Thoracic aorta (tissue), 2 donors: ENCODE measurements around the gene BMP8B. TPM values are rescaled to one million over a fixed set of nuclear protein-coding genes. Genes with fewer than 3 reads are reported as not detected.
"Not testable (repeated sequence)": the region's sequence is repeated elsewhere in the genome, so short reads cannot be mapped to it uniquely, and the experiment has no call there.

Experiments used
- ATAC-seq: fragments of 150-250 bp; one replicate; pipeline ENCODE4 v1.8.0; 2017; ENCODE audit warnings: low read depth; ENCODE audit not compliant: insufficient number of reproducible peaks, low FRiP score
- DNase-seq: peaks from one replicate; pipeline ENCODE4 v3.0.0-alpha.2; 2020; ENCODE audit warnings: low spot score
- H3K27ac ChIP-seq, 2 donors: fragments of 200-600 bp; sonication (generic); 1 replicate in 1 of 2; 2 replicates in 1 of 2; pipeline ENCODE4 v1.5.1; 2016; ENCODE audit warnings: mild to moderate bottlenecking in 2 of 2, moderate library complexity in 2 of 2
- H3K27me3 ChIP-seq: fragments of 200-600 bp; sonication (generic); replicated peaks from 2 replicates; pipeline ENCODE4 v1.6.0; 2016; ENCODE audit warnings: mild to moderate bottlenecking; ENCODE audit not compliant: insufficient read depth
- H3K36me3 ChIP-seq: fragments of 200-600 bp; sonication (generic); one replicate; pipeline ENCODE4 v1.5.1; 2016
- H3K4me1 ChIP-seq, 2 donors: fragments of 200-600 bp; sonication (generic); 1 replicate in 1 of 2; 2 replicates in 1 of 2; pipeline versions ENCODE4 v1.5.1 to v1.6.0; 2016; ENCODE audit warnings: low read depth in 2 of 2, mild to moderate bottlenecking in 1 of 2; ENCODE audit not compliant: control insufficient read depth in 1 of 2
- H3K4me3 ChIP-seq: fragments of 200-600 bp; sonication (generic); 2 replicates; pipeline ENCODE4 v1.5.1; 2016; ENCODE audit warnings: mild to moderate bottlenecking
- H3K9me3 ChIP-seq: fragments of 200-600 bp; sonication (generic); 2 replicates; pipeline ENCODE4 v1.5.1; 2016
- total RNA-seq, 2 donors: library from RNA; depleted of rRNA; stranded (reverse); fragments of >200 nt; gene quantifications; one replicate each; pipeline versions ENCODE4 v1.1.0 to v1.2.3, GENCODE V29; 2016
- TF ChIP-seq, protein P1 (sequence below): fragments of 200-600 bp; sonication (generic); IDR thresholded peaks from one replicate; pipeline ENCODE4 v1.5.1; 2019; ENCODE audit warnings: antibody characterized with exemption

BMP8B gene
- total RNA-seq, 2 donors from 2014 or later = 0.27 to 2.5 TPM

DNA sequence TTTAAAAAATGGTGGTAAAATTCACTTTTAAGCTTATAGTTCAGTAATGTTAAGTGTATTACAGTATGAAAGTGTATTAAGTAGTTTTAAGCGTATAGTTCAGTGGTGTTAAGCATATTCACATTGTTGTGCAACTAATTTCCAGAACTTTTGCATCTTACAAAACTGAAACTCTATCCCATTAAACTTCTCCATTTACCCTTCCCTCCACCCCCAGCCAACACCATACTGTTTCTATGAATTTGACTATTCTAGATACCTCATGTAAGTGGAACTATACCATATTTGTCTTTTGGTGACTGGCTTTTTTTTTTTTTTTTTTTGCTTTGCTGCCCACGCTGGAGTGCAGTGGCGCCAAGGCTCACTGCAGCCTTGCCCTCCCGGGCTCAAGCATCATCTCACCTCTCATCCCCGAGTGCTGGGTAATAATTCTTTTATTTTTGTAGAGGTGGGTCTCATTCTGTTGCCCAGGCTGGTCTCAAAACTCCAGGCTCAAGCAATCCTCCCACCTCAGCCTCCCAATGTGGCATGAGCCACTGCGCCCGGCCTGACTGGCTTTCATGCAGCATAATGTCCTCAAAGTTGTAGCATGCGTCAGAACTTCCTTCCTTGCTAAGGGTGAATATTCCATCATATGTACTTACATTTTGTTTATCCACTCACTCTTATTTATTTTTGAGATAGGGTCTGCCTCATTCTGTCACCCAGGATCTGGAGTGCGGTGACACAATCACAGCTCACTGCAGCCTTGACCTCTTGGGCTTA, 45.1 kb upstream of the BMP8B start:
- ATAC-seq (no peak), DNase-seq (no peak)
- H3K4me3 ChIP-seq = no peak overlapping the region
- H3K4me1 ChIP-seq = no peaks in the 10 kb centered on the region
- no peaks in the 10 kb centered on the region for H3K9me3 ChIP-seq
- no peaks in the 10 kb centered on the region for H3K36me3 ChIP-seq
- H3K27ac ChIP-seq = no peak overlapping the region
- TF ChIP-seq, protein P1, sequence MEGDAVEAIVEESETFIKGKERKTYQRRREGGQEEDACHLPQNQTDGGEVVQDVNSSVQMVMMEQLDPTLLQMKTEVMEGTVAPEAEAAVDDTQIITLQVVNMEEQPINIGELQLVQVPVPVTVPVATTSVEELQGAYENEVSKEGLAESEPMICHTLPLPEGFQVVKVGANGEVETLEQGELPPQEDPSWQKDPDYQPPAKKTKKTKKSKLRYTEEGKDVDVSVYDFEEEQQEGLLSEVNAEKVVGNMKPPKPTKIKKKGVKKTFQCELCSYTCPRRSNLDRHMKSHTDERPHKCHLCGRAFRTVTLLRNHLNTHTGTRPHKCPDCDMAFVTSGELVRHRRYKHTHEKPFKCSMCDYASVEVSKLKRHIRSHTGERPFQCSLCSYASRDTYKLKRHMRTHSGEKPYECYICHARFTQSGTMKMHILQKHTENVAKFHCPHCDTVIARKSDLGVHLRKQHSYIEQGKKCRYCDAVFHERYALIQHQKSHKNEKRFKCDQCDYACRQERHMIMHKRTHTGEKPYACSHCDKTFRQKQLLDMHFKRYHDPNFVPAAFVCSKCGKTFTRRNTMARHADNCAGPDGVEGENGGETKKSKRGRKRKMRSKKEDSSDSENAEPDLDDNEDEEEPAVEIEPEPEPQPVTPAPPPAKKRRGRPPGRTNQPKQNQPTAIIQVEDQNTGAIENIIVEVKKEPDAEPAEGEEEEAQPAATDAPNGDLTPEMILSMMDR = no peak
- no peaks in the 10 kb centered on the region for H3K27me3 ChIP-seq

DNA sequence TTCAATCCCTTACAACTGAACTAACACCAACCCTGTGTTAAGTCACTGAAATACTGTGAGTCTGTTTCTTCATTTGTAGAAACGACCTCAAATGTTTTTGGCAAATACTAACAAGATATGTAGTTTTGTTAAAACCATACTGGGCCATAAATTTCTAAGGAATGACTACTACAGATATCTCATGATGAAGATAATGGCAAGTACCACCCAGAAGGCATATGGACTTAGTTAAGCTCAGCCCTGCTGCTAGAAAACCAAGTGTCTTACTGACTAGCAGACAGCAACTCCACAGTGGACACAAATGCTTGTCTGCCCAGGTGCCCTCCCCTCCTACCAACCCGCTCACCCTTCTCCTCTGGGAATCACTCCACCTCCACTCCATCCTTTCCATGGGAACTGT, 44.5 kb upstream of the BMP8B start:
- Histone ChIP-seq H3K4me3 (no peak overlapping the region), H3K27me3 (no peaks in the 10 kb centered on the region), H3K9me3 (no peaks in the 10 kb centered on the region), H3K4me1 (no peaks in the 10 kb centered on the region), H3K36me3 (no peaks in the 10 kb centered on the region), H3K27ac (no peak overlapping the region)
- no peak for ATAC-seq
- no peak for DNase-seq
- TF ChIP-seq, protein P1 = no peak

DNA sequence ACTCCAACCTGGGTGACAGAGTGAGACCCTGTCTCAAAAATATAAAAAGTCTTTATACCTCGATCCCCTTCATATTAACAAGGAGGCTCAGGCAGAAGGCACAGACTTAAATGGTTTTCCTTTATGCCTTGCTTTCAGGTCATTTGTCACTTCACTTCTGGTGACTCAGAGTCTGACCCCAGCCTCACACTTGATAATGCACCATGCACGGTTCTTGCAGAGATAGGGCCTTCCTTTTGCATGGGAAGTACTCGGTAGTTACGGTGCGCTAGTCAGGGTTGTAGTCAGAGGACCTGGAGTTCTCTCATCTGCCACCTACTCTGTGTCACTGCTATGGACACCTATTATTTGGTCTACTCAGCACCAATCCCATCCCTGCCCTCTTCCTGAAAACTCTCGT, 43.6 kb upstream of the BMP8B start:
- Histone ChIP-seq H3K36me3 (no peaks in the 10 kb centered on the region), H3K9me3 (no peaks in the 10 kb centered on the region), H3K4me1 (no peaks in the 10 kb centered on the region), H3K27me3 (no peaks in the 10 kb centered on the region), H3K4me3 (no peak overlapping the region), H3K27ac (no peak overlapping the region)
- no peak for DNase-seq
- no peak for ATAC-seq
- TF ChIP-seq, protein P1 = no peak

DNA sequence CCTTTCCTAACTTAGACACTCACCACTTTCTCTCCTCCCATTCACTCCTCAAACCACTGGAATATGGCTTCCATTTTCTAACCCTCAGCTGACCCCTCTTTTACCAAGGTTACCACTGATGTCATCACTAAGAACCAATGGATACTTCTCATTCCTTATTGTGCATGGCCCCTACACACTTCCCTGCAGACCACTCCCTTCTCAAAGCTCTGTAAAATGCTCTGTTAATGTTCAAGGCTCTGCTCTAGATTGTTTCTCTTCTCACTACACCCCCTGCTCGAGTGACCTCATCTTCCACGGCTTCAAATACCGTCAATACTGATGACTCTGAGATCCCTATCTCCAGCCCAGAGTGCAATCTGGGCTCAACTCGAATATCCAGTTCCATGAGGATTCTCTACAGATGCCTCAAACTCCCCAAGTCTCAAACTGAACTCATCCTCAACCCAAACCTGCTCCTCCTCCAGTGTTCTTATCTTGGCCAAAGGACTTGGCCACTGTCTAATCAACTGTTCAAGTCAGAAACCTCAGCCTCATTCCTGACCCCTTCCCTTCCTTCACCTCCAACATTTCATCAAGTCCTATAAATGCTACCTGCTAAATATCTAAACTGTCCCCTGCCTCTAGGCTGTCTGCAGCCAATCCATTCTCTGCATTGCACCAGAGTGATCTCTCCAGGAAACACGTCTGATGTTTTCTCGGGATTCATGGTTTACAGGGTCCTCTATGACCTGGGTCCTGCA, 41.3 kb upstream of the BMP8B start:
- DNase-seq (no peak), ATAC-seq (no peak)
- no peaks in the 10 kb centered on the region for H3K27me3 ChIP-seq
- no peak overlapping the region for H3K27ac ChIP-seq
- H3K36me3 ChIP-seq = no peaks in the 10 kb centered on the region
- H3K9me3 ChIP-seq = no peaks in the 10 kb centered on the region
- no peaks in the 10 kb centered on the region for H3K4me1 ChIP-seq
- TF ChIP-seq, protein P1 = no peak
- no peak overlapping the region for H3K4me3 ChIP-seq

DNA sequence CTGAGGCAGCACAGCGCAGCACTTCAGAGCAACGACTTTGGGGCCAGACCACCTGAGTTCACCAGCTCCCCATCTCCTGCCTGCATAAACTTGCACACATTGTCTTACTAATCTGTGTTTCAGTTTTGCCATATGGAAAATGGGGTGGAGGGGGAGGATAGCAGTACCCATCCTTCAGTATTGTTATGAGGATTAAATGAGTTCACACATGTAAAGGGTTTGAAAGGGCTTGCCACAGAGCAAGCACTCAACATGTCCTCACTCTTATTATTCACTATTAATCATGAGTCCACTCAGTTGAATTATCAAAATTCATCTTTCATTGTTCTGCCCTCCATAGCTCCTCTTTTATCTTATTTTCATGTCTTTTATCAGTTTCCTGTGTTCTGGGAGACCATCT, 40.1 kb upstream of the BMP8B start:
- no peaks in the 10 kb centered on the region for H3K4me1 ChIP-seq
- no peak for DNase-seq
- TF ChIP-seq, protein P1 = no peak
- H3K9me3 ChIP-seq = no peaks in the 10 kb centered on the region
- no peak overlapping the region for H3K27ac ChIP-seq
- no peaks in the 10 kb centered on the region for H3K36me3 ChIP-seq
- ATAC-seq = no peak
- no peak overlapping the region for H3K4me3 ChIP-seq
- no peaks in the 10 kb centered on the region for H3K27me3 ChIP-seq

DNA sequence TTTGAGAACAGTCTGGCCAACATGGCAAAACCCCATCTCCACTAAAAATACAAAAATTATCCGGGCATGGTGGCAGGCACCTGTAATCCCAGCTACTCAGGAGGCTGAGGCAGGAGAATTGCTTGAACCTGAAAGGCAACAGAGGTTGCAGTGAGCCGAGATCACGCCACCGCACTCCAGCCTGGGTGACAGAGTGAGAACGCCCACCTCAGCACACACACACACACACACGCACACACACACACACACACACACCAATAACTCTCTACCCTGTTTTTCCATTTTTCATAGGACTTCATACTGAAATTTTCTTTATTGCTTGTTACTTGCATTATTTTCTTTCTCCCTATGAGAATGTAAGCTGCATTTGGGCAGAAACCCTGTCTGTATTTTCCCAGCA, 39.6 kb upstream of the BMP8B start:
- H3K36me3 ChIP-seq, ATAC-seq, H3K4me3 ChIP-seq, H3K27me3 ChIP-seq, DNase-seq, H3K27ac ChIP-seq, H3K4me1 ChIP-seq, H3K9me3 ChIP-seq: not testable (repeated sequence)
